Measurements from ENCODE around the gene CNTN4.

The CNTN4 gene

DNA sequence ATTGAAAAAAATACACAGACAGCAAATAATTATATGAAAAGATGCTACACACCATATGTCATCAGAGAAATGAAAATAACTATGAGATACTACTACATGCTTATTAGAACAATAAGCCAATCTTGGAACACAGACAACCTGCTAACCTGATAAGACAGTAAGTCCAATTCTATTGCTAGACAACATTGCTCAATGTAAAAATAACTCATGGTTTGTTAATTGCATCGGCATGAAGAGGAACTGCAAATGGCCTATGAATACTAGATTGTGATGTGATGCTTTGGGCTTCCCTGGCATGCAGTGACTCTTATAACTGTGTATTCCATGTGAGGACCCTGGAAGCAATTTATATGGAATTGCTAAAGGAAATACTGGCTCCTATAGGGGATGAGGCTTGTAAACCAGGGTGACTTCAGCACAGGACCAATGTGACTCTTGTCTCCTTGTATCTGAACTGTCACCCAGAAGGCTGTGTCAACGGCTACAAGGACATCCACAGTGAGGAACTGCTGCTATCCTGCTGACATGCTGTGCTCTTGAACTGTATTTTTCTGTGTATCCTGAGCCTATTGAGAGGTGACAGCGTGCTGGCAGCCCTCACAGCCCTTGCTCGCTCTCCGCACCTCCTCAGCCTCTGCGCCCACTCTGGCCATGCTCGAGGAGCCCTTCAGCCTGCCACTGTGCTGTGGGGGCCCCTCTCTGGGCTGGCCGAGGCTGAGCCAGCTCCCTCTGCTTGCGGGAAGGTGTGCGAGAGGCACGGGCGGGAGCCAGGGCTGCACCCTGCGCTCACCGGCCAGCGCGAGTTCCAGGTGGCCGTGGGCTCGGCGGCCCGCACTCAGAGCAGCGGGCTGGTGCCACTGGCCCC, 385.7 kb downstream of the CNTN4 start:
- no peak overlapping the region for H3K4me3 ChIP-seq (ENCODE audit: low read depth, low read length)
- TF ChIP-seq, protein P1, sequence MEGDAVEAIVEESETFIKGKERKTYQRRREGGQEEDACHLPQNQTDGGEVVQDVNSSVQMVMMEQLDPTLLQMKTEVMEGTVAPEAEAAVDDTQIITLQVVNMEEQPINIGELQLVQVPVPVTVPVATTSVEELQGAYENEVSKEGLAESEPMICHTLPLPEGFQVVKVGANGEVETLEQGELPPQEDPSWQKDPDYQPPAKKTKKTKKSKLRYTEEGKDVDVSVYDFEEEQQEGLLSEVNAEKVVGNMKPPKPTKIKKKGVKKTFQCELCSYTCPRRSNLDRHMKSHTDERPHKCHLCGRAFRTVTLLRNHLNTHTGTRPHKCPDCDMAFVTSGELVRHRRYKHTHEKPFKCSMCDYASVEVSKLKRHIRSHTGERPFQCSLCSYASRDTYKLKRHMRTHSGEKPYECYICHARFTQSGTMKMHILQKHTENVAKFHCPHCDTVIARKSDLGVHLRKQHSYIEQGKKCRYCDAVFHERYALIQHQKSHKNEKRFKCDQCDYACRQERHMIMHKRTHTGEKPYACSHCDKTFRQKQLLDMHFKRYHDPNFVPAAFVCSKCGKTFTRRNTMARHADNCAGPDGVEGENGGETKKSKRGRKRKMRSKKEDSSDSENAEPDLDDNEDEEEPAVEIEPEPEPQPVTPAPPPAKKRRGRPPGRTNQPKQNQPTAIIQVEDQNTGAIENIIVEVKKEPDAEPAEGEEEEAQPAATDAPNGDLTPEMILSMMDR (IDR thresholded peaks at IDR 0.05; ENCODE audit: insufficient read depth, low read depth, low read length, missing control alignments), result no peak
- no peak for DNase-seq (ENCODE audit: low read depth)

DNA sequence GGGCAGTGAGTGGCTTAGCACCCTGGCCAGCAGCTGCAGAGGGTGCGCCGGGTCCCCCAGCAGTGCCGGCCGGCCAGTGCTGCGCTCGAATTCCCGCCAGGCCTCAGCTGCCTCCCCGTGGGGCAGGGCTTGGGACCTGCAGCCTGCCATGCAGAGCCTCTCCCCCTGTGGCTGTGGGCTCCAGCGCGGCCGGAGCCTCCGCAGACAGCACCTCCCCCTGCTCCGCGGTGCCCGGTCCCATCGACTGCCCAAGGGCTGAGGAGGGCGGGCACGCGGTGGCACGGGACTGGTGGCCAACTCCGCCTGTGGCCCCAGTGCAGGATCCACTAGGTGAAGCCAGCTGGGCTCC, 386.3 kb downstream of the CNTN4 start:
- TF ChIP-seq, protein P1 (IDR thresholded peaks at IDR 0.05; ENCODE audit: insufficient read depth, low read depth, low read length, missing control alignments), result no peak
- H3K4me3 ChIP-seq (ENCODE audit: low read depth, low read length), result no peak overlapping the region
- no peak for DNase-seq (ENCODE audit: low read depth)

GRCh38 chr3:2495746-2496145, 397.1 kb downstream of the CNTN4 start:
- H3K4me3 ChIP-seq (ENCODE audit: low read depth, low read length), result no peak overlapping the region
- TF ChIP-seq, protein P1 (IDR thresholded peaks at IDR 0.05; ENCODE audit: insufficient read depth, low read depth, low read length, missing control alignments), result no peak
- no peak for DNase-seq (ENCODE audit: low read depth)

GRCh38 chr3:2504912-2505311, 406.2 kb downstream of the CNTN4 start:
- DNase-seq (ENCODE audit: low read depth), result no peak
- TF ChIP-seq, protein P1 (IDR thresholded peaks at IDR 0.05; ENCODE audit: insufficient read depth, low read depth, low read length, missing control alignments), result no peak

DNA sequence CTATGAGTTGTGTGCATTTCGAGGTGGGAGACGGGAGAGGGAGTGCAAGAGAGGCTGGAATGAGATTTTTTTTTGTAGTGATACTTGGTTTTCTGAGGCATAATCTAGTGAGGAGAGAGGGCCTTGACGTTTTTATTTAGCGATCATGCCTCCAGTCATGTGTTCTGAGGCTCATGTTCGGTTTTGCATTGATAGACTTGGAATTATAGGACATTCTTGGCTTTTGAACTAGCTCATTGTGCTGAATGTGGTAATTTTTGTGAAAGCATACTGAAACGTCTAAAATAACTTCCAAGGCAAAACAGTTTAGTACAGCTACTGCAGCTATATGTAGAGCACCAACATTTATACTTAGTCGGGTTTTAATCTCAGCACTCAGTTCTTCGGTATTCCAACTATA, 408.1 kb downstream of the CNTN4 start:
- DNase-seq (ENCODE audit: low read depth), result no peak
- TF ChIP-seq, protein P1 (IDR thresholded peaks at IDR 0.05; ENCODE audit: insufficient read depth, low read depth, low read length, missing control alignments), result no peak
- H3K4me3 ChIP-seq (ENCODE audit: low read depth, low read length), result no peak overlapping the region

More at GRCh38 chr3:2504912-2505311, 406.2 kb downstream of the CNTN4 start:
- H3K4me3 ChIP-seq (ENCODE audit: low read depth, low read length), result no peak overlapping the region

- TF ChIP-seq, protein P1 (IDR thresholded peaks at IDR 0.05; ENCODE audit: insufficient read depth, low read depth, low read length, missing control alignments), result no peak
- DNase-seq (ENCODE audit: low read depth), result no peak
- no peak overlapping the region for H3K4me3 ChIP-seq (ENCODE audit: low read depth, low read length)
Measured at GRCh38 chr3:2510591-2511145, 412.0 kb downstream of the CNTN4 start.
